GM12864 (cell line): Measurements from ENCODE around the gene NISCH.
A peak's percentile ranks its signal among the peaks of the same experiment; 100 is the strongest.

Experiments
- DNase-seq: peaks from one replicate; pipeline ENCODE4 v3.0.0-alpha.2; 2011; ENCODE audit warnings: low read depth
- H3K4me3 ChIP-seq: 2 replicates; pipeline ENCODE4 v1.5.1; 2011; ENCODE audit warnings: mild to moderate bottlenecking, low read depth, low read length, control low read depth
- CTCF ChIP-seq: IDR thresholded peaks from 2 replicates; pipeline ENCODE4 v1.5.1; 2011; ENCODE audit warnings: low read depth, mild to moderate bottlenecking, moderate library complexity, low read length, control low read depth, inconsistent platforms; ENCODE audit errors: missing control alignments

NISCH gene

GRCh38 chr3:52443791-52444687 is 11.4 kb upstream of the NISCH start:
- no peak overlapping the region for H3K4me3 ChIP-seq
- no peak for DNase-seq
- TF ChIP-seq CTCF: no peak

- H3K4me3 ChIP-seq: no peak within 1 kb of the TSS
- DNase-seq: peak; percentile 19
- peak; percentile 66 for TF ChIP-seq CTCF
These were observed 10.3 kb upstream of the NISCH start, which contains the start of gene SEMA3G for GRCh38 chr3:52444860-52445793. Gene SEMA3G (minus strand): TSS chr3:52445103. CDS start chr3:52445027, 76 bp downstream.

- no peak overlapping the region for H3K4me3 ChIP-seq
- DNase-seq: no peak
- no peak for TF ChIP-seq CTCF
These were observed 9.4 kb upstream of the NISCH start for GRCh38 chr3:52446042-52446441.

GRCh38 chr3:52446631-52447511 is 8.5 kb upstream of the NISCH start:
- DNase-seq: no peak
- no peak overlapping the region for H3K4me3 ChIP-seq
- TF ChIP-seq CTCF: peak; percentile 100

- TF ChIP-seq CTCF: no peak
- DNase-seq: no peak
- no peak overlapping the region for H3K4me3 ChIP-seq
These were observed 7.7 kb upstream of the NISCH start for GRCh38 chr3:52447512-52448355.
